Mucosa of rectum (tissue), 2 donors: ENCODE data around the gene ZNF276.
A peak's percentile ranks its signal among the peaks of the same experiment; 100 is the strongest.
"Not testable (repeated sequence)": the region's sequence is repeated elsewhere in the genome, so short reads cannot be mapped to it uniquely, and the experiment has no call there.

Experiments
- H3K27ac ChIP-seq, 2 donors: one replicate each; pipeline ENCODE4 v1.7.0; 2013; ENCODE audit warnings: inconsistent platforms in 2 of 2, low read depth in 2 of 2, low read length in 2 of 2
- H3K27me3 ChIP-seq, 2 donors: one replicate each; pipeline ENCODE4 v1.7.0; 2013; ENCODE audit warnings: low read length in 2 of 2; ENCODE audit not compliant: control insufficient read depth in 2 of 2, insufficient read depth in 2 of 2
- H3K36me3 ChIP-seq, 2 donors: one replicate each; pipeline ENCODE4 v1.7.0; 2013; ENCODE audit warnings: low read length in 2 of 2; ENCODE audit not compliant: control insufficient read depth in 2 of 2, insufficient read depth in 2 of 2
- H3K4me1 ChIP-seq, 2 donors: one replicate each; pipeline ENCODE4 v1.7.0; 2013; ENCODE audit warnings: low read length in 2 of 2, mild to moderate bottlenecking in 1 of 2; ENCODE audit not compliant: control insufficient read depth in 2 of 2, insufficient read depth in 2 of 2
- H3K4me3 ChIP-seq, 2 donors: one replicate each; pipeline ENCODE4 v1.7.0; 2013; ENCODE audit warnings: low read length in 2 of 2
- H3K9ac ChIP-seq, 2 donors: one replicate each; pipeline ENCODE4 v1.7.0; 2013; ENCODE audit warnings: low read length in 2 of 2, low read depth in 1 of 2, mild to moderate bottlenecking in 1 of 2
- H3K9me3 ChIP-seq, 2 donors: one replicate each; pipeline ENCODE4 v1.7.0; 2013; ENCODE audit warnings: low read length in 2 of 2; ENCODE audit not compliant: control insufficient read depth in 2 of 2
- donor health status: healthy.
- donor health status: Normal muscosa, but diverticular disease.

The ZNF276 gene

DNA sequence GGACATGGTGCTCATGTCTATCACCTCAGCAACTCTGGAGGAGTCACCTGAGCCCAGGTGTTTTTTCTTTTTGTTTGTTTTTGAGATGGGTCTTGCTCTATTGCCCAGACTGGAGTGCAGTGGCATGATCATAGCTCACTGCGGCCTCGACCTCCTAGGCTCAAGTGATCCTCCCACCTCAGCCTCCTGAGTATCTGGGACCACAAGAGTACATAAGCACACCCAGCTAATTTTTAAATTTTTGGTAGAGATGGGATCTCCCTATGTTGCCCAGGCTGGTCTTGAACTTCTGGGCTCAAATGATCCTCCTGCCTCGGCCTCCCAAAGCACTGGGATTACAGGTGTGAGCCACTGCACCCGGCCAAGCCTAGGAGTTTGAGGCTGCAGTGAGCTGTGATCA, 31.7 kb upstream of the ZNF276 start:
- H3K4me3 ChIP-seq, H3K27ac ChIP-seq, H3K27me3 ChIP-seq, H3K9ac ChIP-seq, H3K9me3 ChIP-seq: not testable (repeated sequence)
- Histone ChIP-seq H3K36me3 (peaks cover 31 to 41% of the 10 kb centered on the region in 2 donors), H3K4me1 (peaks cover 15 to 16% of the 10 kb centered on the region in 2 donors)

DNA sequence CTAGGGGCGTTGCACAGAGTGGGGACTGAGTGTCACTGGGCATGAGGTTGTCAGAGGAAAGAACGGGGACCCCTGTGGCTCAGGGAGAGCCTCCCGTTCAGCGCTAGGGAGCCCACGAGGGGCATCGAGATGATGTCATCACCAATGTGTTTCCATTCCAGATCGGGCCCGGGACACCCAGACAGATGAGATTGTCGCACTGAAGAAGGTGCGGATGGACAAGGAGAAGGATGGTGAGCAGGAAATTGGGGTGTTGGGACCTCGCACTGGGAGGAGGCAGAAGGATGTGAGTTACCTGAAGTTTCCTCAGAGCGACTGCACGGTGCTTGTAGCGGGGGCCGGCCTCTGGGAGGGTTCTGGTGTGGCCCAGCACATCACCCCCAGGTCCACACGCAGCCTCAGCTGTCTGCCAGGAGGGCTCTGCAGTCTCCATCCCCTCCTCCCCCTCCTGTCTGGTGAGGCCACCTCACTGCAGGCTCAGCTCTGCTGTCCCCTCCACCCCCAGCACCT, 30.9 kb upstream of the ZNF276 start:
- Histone ChIP-seq H3K9me3 (no peaks in the 10 kb centered on the region), H3K36me3 (peaks cover 37 to 44% of the 10 kb centered on the region in 2 donors), H3K9ac (no peak overlapping the region), H3K27me3 (no peaks in the 10 kb centered on the region), H3K27ac (no peak overlapping the region), H3K4me1 (peaks cover 15 to 16% of the 10 kb centered on the region in 2 donors), H3K4me3 (no peak overlapping the region)

DNA sequence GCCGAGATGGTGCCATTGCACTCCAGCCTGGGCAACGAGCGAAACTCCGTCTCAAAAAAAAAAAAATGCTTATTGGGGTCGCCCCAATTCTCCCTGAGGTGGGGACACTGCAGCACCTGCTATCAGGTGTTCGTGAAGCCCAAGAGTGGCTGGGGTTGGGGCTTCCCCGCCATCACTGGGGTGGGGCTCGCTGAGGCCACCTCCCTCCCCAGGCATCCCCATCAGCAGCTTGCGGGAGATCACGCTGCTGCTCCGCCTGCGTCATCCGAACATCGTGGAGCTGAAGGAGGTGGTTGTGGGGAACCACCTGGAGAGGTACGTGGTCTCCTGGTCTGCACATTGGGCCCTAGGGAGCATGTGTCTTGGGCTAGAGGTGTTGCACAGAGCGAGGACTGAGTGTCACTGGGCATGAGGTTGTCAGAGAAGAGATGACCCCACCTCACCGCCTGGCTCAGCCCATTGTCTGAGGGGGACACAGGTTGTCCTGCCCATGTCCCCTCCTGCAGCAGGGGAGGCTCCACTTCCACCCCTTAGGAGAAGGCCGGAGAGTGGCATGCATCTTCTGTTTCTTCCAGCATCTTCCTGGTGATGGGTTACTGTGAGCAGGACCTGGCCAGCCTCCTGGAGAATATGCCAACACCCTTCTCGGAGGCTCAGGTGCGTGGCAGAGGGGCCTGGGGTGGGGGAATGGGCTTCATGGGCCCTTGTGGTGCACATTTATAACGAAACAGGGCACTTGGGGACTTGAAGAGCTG, 29.9 kb upstream of the ZNF276 start:
- peaks cover 40 to 47% of the 10 kb centered on the region in 2 donors for H3K36me3 ChIP-seq
- H3K9me3 ChIP-seq = no peaks in the 10 kb centered on the region
- H3K4me3 ChIP-seq = no peak overlapping the region
- H3K4me1 ChIP-seq = peaks cover 14 to 15% of the 10 kb centered on the region in 2 donors
- H3K27me3 ChIP-seq = no peaks in the 10 kb centered on the region
- H3K9ac ChIP-seq = no peak overlapping the region
- no peak overlapping the region for H3K27ac ChIP-seq

DNA sequence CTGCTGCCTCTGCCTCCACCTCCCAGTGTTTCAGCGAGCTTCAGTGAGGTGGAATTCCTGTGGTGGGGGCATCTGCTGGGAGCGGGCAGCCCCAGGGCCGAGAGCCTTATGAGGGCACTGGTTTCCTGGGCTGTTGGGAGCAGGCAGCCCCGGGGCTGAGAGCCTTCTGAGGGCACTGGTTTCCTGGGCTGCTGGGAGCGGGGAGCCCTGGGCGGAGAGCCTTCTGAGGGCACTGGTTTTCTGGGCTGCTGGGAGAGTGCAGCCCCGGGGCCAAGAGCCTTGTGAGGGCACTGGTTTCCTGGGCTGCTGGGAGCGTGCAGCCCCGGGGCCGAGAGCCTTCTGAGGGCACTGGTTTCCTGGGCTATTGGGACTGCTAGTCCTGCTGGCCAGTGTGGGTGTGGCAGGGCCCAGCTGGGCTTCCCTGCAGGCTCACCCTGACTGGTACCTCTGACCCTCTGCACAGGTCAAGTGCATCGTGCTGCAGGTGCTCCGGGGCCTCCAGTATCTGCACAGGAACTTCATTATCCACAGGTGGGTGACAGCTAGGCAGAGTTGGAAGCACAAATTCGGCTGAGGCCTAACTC, 29.3 kb upstream of the ZNF276 start:
- Histone ChIP-seq H3K9me3 (no peaks in the 10 kb centered on the region), H3K9ac (no peak overlapping the region), H3K27ac (no peak overlapping the region), H3K4me3 (no peak overlapping the region), H3K4me1 (peaks cover 14 to 16% of the 10 kb centered on the region in 2 donors), H3K27me3 (no peaks in the 10 kb centered on the region), H3K36me3 (peaks cover 40 to 50% of the 10 kb centered on the region in 2 donors)

DNA sequence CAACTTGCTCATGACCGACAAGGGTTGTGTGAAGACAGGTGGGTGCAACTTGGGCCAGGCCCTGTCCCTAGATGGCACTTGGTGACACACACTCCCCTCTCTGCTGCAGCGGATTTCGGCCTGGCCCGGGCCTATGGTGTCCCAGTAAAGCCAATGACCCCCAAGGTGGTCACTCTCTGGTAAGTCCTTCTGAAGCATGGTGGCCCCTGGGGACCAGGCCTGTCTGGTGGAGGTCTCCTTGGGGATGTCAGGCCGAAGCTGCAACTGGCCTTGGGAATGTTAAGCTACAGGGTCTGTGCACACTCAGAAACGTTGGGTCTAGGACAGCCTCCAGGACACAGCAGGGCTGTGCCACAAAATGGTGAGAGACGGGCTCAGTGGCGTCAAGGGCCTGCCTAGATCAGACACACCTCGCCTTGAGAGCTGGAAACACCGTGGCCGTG, 28.0 kb upstream of the ZNF276 start:
- Histone ChIP-seq H3K27ac (no peak overlapping the region), H3K4me1 (peaks cover 2 to 5% of the 10 kb centered on the region in 2 donors), H3K27me3 (no peaks in the 10 kb centered on the region), H3K36me3 (peaks cover 44 to 55% of the 10 kb centered on the region in 2 donors), H3K9me3 (no peaks in the 10 kb centered on the region), H3K9ac (no peak overlapping the region), H3K4me3 (no peak overlapping the region)

DNA sequence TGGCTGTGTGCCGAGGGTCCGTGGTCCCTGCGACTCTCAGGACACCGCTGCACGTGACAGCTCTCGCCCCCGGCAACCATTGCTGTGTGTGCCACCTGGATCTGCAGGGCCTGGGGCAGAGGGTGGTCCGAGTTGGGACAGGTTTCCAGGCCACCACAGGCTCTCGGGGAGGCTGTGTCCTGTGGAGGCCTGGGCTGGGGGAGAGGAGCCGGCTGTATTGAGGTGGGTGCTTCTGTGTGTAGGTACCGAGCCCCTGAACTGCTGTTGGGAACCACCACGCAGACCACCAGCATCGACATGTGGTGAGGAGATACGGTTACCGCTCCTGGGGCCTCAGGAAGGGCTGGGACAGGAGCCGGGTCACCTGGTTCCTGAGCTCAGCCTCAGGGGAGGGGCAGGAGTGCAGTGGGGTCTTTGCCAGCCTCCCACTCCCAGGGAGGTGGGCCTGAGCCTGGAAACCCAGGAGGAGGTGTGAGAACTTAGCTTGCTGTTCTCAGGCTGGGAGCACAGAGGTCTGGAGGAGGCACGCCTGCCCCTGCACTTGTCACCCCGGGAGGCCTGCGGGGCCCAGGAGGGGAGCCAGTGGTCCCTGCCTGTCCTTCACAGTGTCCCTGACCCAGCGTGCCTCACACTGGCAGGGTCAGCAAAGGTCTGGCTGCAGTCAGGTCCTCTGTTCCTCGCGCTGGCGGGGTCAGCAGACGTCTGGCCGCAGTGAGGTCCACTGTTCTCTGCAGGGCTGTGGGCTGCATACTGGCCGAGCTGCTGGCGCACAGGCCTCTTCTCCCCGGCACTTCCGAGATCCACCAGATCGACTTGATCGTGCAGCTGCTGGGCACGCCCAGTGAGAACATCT, 27.2 kb upstream of the ZNF276 start:
- Histone ChIP-seq H3K4me3 (no peak overlapping the region), H3K27me3 (no peaks in the 10 kb centered on the region), H3K27ac (peak overlapping the region in 1 of 2 donors; percentile 9), H3K9ac (no peak overlapping the region), H3K9me3 (no peaks in the 10 kb centered on the region), H3K4me1 (peaks cover 0 to 2% of the 10 kb centered on the region in 2 donors), H3K36me3 (peaks cover 42 to 53% of the 10 kb centered on the region in 2 donors)

DNA sequence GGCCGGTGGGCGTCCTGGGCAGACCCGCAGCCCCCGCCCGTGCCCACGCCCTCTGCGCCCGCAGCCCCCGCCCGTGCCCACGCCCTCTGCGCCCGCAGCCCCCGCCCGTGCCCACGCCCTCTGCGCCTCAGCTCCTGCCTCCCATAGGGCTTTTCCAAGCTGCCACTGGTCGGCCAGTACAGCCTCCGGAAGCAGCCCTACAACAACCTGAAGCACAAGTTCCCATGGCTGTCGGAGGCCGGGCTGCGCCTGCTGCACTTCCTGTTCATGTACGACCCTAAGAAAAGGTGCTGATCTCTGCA, 26.6 kb upstream of the ZNF276 start:
- H3K36me3 ChIP-seq = peaks cover 40 to 51% of the 10 kb centered on the region in 2 donors
- not testable (repeated sequence) for H3K4me3 ChIP-seq, H3K9me3 ChIP-seq, H3K4me1 ChIP-seq, H3K9ac ChIP-seq, H3K27me3 ChIP-seq
- H3K27ac ChIP-seq = peak overlapping the region in 1 of 2 donors; percentile 23

DNA sequence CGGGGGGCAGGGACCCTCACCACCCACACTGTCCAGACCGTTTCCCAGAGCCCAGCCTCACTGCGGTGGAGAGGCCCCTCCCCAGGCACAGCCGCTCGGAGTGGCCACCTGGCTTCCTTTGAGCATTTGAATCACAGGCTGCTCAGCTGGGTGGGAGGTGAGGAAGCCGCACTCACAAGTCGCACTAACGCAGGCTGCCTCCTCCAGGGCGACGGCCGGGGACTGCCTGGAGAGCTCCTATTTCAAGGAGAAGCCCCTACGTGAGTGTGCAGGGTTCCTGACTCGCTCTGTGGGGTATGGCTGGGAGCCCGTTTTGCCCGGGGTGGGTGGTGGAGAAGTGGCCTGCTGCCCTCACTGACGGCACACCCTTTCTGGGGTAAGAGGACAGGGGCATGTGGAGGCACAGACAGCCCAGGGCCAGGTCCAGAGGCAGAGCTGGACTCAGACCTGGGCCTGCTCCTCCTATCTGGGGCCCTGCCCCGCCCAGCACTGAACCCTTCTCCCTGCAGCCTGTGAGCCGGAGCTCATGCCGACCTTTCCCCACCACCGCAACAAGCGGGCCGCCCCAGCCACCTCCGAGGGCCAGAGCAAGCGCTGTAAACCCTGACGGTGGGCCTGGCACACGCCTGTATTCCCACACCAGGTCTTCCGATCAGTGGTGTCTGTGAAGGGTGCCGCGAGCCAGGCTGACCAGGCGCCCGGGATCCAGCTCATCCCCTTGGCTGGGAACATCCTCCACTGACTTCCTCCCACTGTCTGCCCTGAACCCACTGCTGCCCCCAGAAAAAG, 26.1 kb upstream of the ZNF276 start:
- no peaks in the 10 kb centered on the region for H3K27me3 ChIP-seq
- H3K4me3 ChIP-seq = no peak overlapping the region
- H3K36me3 ChIP-seq = peaks cover 36 to 46% of the 10 kb centered on the region in 2 donors
- H3K4me1 ChIP-seq = peaks cover 5 to 9% of the 10 kb centered on the region in 2 donors
- no peak overlapping the region for H3K9ac ChIP-seq
- no peaks in the 10 kb centered on the region for H3K9me3 ChIP-seq
- peak overlapping the region in 1 of 2 donors; percentile 23 for H3K27ac ChIP-seq

DNA sequence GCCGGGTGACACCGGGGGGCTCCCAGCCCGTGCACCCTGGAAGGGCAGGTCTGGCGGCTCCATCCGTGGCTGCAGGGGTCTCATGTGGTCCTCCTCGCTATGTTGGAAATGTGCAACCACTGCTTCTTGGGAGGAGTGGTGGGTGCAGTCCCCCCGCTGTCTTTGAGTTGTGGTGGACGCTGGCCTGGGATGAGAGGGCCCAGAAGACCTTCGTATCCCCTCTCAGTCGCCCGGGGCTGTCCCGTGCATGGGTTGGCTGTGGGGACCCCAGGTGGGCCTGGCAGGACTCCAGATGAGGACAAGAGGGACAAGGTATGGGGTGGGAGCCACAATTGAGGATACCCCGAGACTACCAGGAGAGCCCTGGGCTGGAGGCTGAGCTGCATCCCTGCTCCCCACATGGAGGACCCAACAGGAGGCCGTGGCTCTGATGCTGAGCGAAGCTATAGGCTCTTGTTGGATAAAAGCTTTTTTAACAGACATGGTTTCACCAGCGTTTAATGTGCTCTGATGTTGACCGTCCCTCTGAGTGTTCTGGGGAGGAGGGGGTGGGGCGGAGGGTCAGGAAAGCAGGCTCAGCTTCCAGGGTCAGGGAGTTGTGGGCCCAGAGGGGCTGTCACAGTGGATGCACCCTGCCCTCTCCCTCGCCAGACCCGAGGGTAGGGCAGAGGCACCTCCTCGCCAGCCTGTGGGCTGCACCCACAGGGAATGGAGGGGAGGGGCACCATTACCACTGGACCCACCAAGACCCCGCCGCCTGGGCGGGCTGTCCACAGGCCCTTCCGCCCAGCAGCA, 25.3 kb upstream of the ZNF276 start:
- H3K9me3 ChIP-seq = no peaks in the 10 kb centered on the region
- no peak overlapping the region for H3K4me3 ChIP-seq
- H3K9ac ChIP-seq = no peak overlapping the region
- peaks cover 31 to 41% of the 10 kb centered on the region in 2 donors for H3K36me3 ChIP-seq
- H3K4me1 ChIP-seq = peaks cover 9 to 15% of the 10 kb centered on the region in 2 donors
- peak overlapping the region in 1 of 2 donors; percentile 16 for H3K27ac ChIP-seq
- H3K27me3 ChIP-seq = no peaks in the 10 kb centered on the region
